A549 treated with dexamethasone at 1 μM for 4 hours (cell line): ENCODE measurements around the gene FKBP1A. TPM values are rescaled to one million over a fixed set of nuclear protein-coding genes. Genes with fewer than 3 reads are reported as not detected.

Experiments used
- total RNA-seq: library from RNA; stranded (reverse); fragments of 200-300 nt; extraction: Qiagen RNA extraction; gene quantifications from 5 replicates; pipeline ENCODE4 v1.2.3, GENCODE V29; 2022

Gene FKBP1A
- 450 to 552 TPM (median 545 TPM) in 5 replicates for total RNA-seq

GRCh38 chr20:1392693-1393506 is at the start of gene FKBP1A:
FKBP1A (minus strand) TSS chr20:1393054; CDS start chr20:1392998, 56 bp downstream.

GRCh38 chr20:1328680-1329330 is 64.0 kb downstream of the FKBP1A start, which contains the start of gene SDCBP2:
SDCBP2 (minus strand) TSS chr20:1329139; CDS start chr20:1320416, 8,723 bp downstream.

Other genes starting within 250 kb of the FKBP1A start
- 2.4 to 3.5 TPM (median 3.1 TPM) in 5 replicates for gene TMEM74B, start 208.1 kb downstream of the FKBP1A start, total RNA-seq
- gene C20orf202, start 189.6 kb downstream of the FKBP1A start, total RNA-seq: 0.05 to 0.08 TPM (median 0.07 TPM) in 3 of 5 replicates, not detected in the others
- gene RAD21L1, start 167.0 kb downstream of the FKBP1A start, total RNA-seq: not detected in 5 replicates
- 3.1 to 4.5 TPM (median 4.2 TPM) in 5 replicates for gene SNPH, start 126.8 kb downstream of the FKBP1A start, total RNA-seq
- 1.4 to 2.2 TPM (median 1.6 TPM) in 5 replicates for gene SDCBP2, start 63.9 kb downstream of the FKBP1A start, total RNA-seq
- gene NSFL1C, start 73.8 kb upstream of the FKBP1A start, total RNA-seq: 115 to 144 TPM (median 124 TPM) in 5 replicates
- gene SIRPB2, start 98.4 kb upstream of the FKBP1A start, total RNA-seq: not detected in 5 replicates
- not detected in 5 replicates for gene SIRPD, start 164.7 kb upstream of the FKBP1A start, total RNA-seq
- 0.47 to 0.95 TPM (median 0.74 TPM) in 5 replicates for gene SIRPB1, start 227.0 kb upstream of the FKBP1A start, total RNA-seq